ENCODE results near the gene MYO10.

DNA sequence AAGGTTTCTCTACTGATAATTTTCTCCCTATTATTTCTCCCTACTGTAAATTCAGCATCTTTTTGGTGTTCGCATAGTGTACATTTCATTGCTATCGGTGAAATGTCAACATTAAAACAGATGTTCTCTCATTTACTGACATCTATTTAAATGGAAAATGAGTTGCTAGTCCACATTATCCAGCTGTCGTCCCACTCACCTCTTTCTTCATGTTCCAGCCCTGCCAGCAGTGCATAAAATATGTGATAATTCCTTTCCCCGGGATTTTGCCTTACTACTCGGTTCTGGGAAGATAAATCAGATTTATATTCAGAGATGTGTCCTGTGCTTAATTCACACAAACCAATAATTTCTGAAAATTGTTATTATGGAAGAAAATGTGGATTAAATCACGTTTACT, 155.8 kb downstream of the MYO10 start:
- TF ChIP-seq PATZ1 (CRISPR knock-in tag; IDR thresholded peaks at IDR 0.05; ENCODE audit: borderline replicate concordance) (no peak), ZNF70 (CRISPR knock-in tag; IDR thresholded peaks at IDR 0.05) (no peak), OSR1 (CRISPR knock-in tag; IDR thresholded peaks at IDR 0.05) (no peak), ESRRG (CRISPR knock-in tag; IDR thresholded peaks at IDR 0.05) (no peak), RARB (CRISPR knock-in tag; IDR thresholded peaks at IDR 0.05) (no peak), ARNTL (CRISPR knock-in tag; IDR thresholded peaks at IDR 0.05; ENCODE audit: borderline replicate concordance, low read depth) (no peak), ZNF565 (CRISPR knock-in tag; conservative IDR thresholded peaks at IDR 0.05; ENCODE audit: low read depth) (no peak), ZFP3 (CRISPR knock-in tag; IDR thresholded peaks at IDR 0.05) (no peak), CREB5 (CRISPR knock-in tag; IDR thresholded peaks at IDR 0.05; ENCODE audit: low read depth) (no peak), CSRNP3 (CRISPR knock-in tag; IDR thresholded peaks at IDR 0.05) (no peak), ZFP30 (CRISPR knock-in tag; IDR thresholded peaks at IDR 0.05) (no peak), TCF4 (CRISPR knock-in tag; IDR thresholded peaks at IDR 0.05; ENCODE audit: borderline replicate concordance) (no peak)
- TF ChIP-seq, protein P1, sequence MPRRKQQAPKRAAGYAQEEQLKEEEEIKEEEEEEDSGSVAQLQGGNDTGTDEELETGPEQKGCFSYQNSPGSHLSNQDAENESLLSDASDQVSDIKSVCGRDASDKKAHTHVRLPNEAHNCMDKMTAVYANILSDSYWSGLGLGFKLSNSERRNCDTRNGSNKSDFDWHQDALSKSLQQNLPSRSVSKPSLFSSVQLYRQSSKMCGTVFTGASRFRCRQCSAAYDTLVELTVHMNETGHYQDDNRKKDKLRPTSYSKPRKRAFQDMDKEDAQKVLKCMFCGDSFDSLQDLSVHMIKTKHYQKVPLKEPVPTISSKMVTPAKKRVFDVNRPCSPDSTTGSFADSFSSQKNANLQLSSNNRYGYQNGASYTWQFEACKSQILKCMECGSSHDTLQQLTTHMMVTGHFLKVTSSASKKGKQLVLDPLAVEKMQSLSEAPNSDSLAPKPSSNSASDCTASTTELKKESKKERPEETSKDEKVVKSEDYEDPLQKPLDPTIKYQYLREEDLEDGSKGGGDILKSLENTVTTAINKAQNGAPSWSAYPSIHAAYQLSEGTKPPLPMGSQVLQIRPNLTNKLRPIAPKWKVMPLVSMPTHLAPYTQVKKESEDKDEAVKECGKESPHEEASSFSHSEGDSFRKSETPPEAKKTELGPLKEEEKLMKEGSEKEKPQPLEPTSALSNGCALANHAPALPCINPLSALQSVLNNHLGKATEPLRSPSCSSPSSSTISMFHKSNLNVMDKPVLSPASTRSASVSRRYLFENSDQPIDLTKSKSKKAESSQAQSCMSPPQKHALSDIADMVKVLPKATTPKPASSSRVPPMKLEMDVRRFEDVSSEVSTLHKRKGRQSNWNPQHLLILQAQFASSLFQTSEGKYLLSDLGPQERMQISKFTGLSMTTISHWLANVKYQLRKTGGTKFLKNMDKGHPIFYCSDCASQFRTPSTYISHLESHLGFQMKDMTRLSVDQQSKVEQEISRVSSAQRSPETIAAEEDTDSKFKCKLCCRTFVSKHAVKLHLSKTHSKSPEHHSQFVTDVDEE (CRISPR knock-in tag; IDR thresholded peaks at IDR 0.05): no peak
